Activated CD8-positive, alpha-beta T cell treated with anti-CD3 and anti-CD28 coated beads for 36 hours (primary cell): ENCODE measurements around the gene CDKN3. TPM values are rescaled to one million over a fixed set of nuclear protein-coding genes. Genes with fewer than 3 reads are reported as not detected.
"Not testable (repeated sequence)": the region's sequence is repeated elsewhere in the genome, so short reads cannot be mapped to it uniquely, and the experiment has no call there.

Experiments used
- ATAC-seq: fragments of 200-7000 bp; cut with Tn5 transposase; one replicate; pipeline ENCODE4 v1.10.0; 2021; ENCODE audit warnings: mild to moderate bottlenecking, moderate library complexity
- CTCF ChIA-PET: fragments of 350-600 bp; sonication (Branson Sonifier 250); formaldehyde crosslinking; loops from one replicate; lab custom pipeline; 2021; ENCODE audit warnings: antibody characterized with exemption; lab: Charles Lee
- POLR2A ChIA-PET: fragments of 350-600 bp; sonication (Branson Sonifier 250); formaldehyde crosslinking; loops from one replicate; lab custom pipeline; 2021; ENCODE audit warnings: antibody characterized with exemption; lab: Charles Lee
- DNase-seq: peaks from one replicate; pipeline ENCODE4 v3.0.0-alpha.2; 2020
- H3K27ac Mint-ChIP-seq: one replicate; pipeline ENCODE4 v1.8.0; 2021; ENCODE audit warnings: mild to moderate bottlenecking, mixed read lengths
- H3K27me3 Mint-ChIP-seq: one replicate; pipeline ENCODE4 v1.8.0; 2021; ENCODE audit warnings: mixed read lengths
- H3K36me3 Mint-ChIP-seq: one replicate; pipeline ENCODE4 v1.8.0; 2021; ENCODE audit warnings: low read depth, mixed read lengths
- H3K4me1 Mint-ChIP-seq: one replicate; pipeline ENCODE4 v1.8.0; 2021; ENCODE audit warnings: low read depth, mixed read lengths
- H3K4me3 Mint-ChIP-seq: one replicate; pipeline ENCODE4 v1.8.0; 2021; ENCODE audit warnings: mild to moderate bottlenecking, moderate library complexity, mixed read lengths
- H3K9me3 Mint-ChIP-seq: one replicate; pipeline ENCODE4 v1.8.0; 2021; ENCODE audit warnings: mixed read lengths
- CTCF ChIP-seq: fragments of 200-600 bp; IDR thresholded peaks from one replicate; pipeline ENCODE4 v1.8.0; 2022; ENCODE audit warnings: antibody characterized with exemption, mild to moderate bottlenecking
- intact Hi-C: fragments of 100-400 bp; cut with micrococcal nuclease; formaldehyde crosslinking; loops from one replicate; pipeline ENCODE4 v1.10.0; 2022
- total RNA-seq, 2 experiments: library from RNA; stranded (reverse); gene quantifications; one replicate each; pipeline ENCODE4 v1.2.3, GENCODE V29; 2021

CDKN3 gene
- total RNA-seq, 2 experiments from 2014 or later = 88.0 to 92.7 TPM

DNA sequence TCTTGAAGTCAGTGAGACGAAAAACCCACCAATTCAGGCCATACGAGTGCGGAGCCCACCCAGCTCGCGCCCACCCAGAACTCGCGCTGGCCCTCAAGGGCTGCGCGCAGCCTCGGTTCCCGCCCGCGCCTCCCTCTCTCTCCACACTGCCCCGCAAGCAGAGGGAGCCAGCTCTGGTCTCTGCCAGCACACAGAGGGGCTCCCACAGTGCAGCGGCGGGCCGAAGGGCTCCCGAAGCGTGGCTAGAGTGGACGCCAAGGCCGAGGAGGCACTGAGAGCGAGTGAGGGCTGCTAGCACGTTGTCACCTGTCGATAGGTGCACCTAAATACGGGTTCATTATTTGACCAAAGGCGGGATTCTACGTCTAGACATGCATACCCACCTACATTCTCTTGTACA, 2.2 kb upstream of the CDKN3 start:
- no peak for TF ChIP-seq CTCF
- POLR2A ChIA-PET = no interaction called here
- H3K9me3 Mint-ChIP-seq = no peaks in the 10 kb centered on the region

GRCh38 chr14:54395284-54395683, 1.5 kb upstream of the CDKN3 start:
- POLR2A ChIA-PET = no interaction called here
- Mint-ChIP-seq H3K4me1 (peaks cover 17% of the 10 kb centered on the region), H3K27me3 (peaks cover 2% of the 10 kb centered on the region), H3K9me3 (no peaks in the 10 kb centered on the region), H3K27ac (no peak overlapping the region), H3K4me3 (no peak overlapping the region), H3K36me3 (peaks cover 7% of the 10 kb centered on the region)
- no peak for TF ChIP-seq CTCF
- intact Hi-C loops = loop anchor here (5.0 kb wide), 1 partner anchor 47 kb away; the partner anchor contains the start of gene CNIH1
- CTCF ChIA-PET = interaction anchor here (0.7 to 1.9 kb wide), 3 partner anchors 28 to 47 kb away, joined by 3 to 4 read pairs (median 3); no protein-coding TSS in a partner anchor
- DNase-seq = no peak
- ATAC-seq = no peak

More for the DNA sequence above, 2.2 kb upstream of the CDKN3 start:
- ATAC-seq = no peak
- peaks cover 2% of the 10 kb centered on the region for H3K27me3 Mint-ChIP-seq
- CTCF ChIA-PET = interaction anchor here (0.7 to 1.9 kb wide), 2 partner anchors 27 to 47 kb away, joined by 3 to 4 read pairs; no protein-coding TSS in a partner anchor
- no peak overlapping the region for H3K27ac Mint-ChIP-seq
- H3K36me3 Mint-ChIP-seq = peaks cover 7% of the 10 kb centered on the region
- no peak for DNase-seq
- peaks cover 17% of the 10 kb centered on the region for H3K4me1 Mint-ChIP-seq
- no peak overlapping the region for H3K4me3 Mint-ChIP-seq
- intact Hi-C loops = no loop called here

DNA sequence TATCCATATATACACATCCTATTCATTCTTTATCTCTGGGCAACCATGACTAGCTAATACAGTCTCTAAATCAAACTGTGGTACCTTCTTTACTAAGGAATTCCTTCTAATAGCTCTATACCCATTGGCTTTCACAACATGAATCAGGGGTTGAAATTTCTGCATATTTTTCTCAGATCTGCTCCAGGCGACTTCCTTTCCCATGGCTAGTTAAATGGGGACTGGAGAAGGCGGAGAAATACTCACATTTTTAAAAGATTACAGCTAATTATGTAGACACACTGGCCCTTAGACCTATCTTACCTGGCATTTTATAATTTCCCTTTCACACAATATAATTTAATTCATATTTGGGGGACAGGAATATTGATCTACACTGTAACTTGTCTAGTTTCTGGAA, 1.1 kb upstream of the CDKN3 start:
- Mint-ChIP-seq H3K27ac (no peak overlapping the region), H3K4me1 (peaks cover 17% of the 10 kb centered on the region), H3K27me3 (no peaks in the 10 kb centered on the region), H3K9me3 (no peaks in the 10 kb centered on the region), H3K36me3 (peaks cover 8% of the 10 kb centered on the region), H3K4me3 (no peak overlapping the region)
- TF ChIP-seq CTCF = no peak
- no peak for ATAC-seq
- POLR2A ChIA-PET = no interaction called here
- no peak for DNase-seq
- intact Hi-C loops = loop anchor here (5.0 kb wide), 1 partner anchor 47 kb away; the partner anchor contains the start of gene CNIH1
- CTCF ChIA-PET = interaction anchor here (0.9 kb wide), 1 partner anchor 39 kb away, joined by 3 read pairs; no protein-coding TSS in a partner anchor

DNA sequence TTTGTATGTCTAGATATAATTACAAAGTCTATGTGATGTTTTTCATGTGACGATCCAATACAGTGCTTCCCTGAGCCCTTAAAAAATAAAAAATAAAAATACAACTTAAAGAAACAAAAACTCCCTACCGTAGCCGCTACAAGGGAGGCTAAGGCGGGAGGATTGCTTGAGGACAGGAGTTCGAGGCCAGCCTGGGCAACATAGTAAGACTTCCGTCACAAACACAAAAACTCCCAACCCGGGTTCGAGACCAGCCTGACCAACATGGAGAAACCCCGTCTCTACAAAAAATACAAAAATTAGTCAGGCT, 669 bp upstream of the CDKN3 start:
- H3K4me1 Mint-ChIP-seq = peaks cover 17% of the 10 kb centered on the region
- DNase-seq = no peak
- CTCF ChIA-PET = interaction anchor here (0.9 to 1.4 kb wide), 3 partner anchors 29 to 48 kb away, joined by 3 read pairs; no protein-coding TSS in a partner anchor
- H3K9me3 Mint-ChIP-seq = no peaks in the 10 kb centered on the region
- peak overlapping the region; percentile 91 for H3K4me3 Mint-ChIP-seq
- H3K27me3 Mint-ChIP-seq = no peaks in the 10 kb centered on the region
- intact Hi-C loops = loop anchor here (5.0 kb wide), 1 partner anchor 46 kb away; the partner anchor contains the start of gene CNIH1
- peaks cover 8% of the 10 kb centered on the region for H3K36me3 Mint-ChIP-seq
- TF ChIP-seq CTCF = no peak
- POLR2A ChIA-PET = interaction anchor here (1.2 kb wide), 1 partner anchor 113 kb away, joined by 3 read pairs; no protein-coding TSS in a partner anchor
- H3K27ac Mint-ChIP-seq = peak overlapping the region; percentile 80
- no peak for ATAC-seq

DNA sequence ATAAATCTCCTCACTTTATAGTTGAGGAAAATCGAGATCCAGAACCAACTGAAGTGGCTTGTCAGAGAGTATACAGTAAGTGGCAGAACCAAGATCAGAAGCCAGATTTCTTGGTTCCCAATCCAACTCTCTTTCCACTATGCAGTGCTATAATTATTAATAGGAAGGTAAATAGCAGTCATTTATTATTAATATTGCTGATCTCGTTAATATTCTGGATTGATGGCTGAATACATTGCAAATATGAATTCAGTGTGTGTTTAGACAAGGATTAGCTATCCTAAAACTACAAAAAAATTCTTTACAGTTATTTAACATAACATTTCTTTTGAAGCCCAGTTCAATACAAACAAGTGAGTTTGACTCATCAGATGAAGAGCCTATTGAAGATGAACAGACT, 2.8 kb downstream of the CDKN3 start:
- intact Hi-C loops = loop anchor here (5.0 kb wide), 1 partner anchor 43 kb away; the partner anchor contains the start of gene CNIH1
- DNase-seq (no peak), ATAC-seq (no peak)
- Mint-ChIP-seq H3K4me1 (peaks cover 17% of the 10 kb centered on the region), H3K27ac (no peak overlapping the region), H3K9me3 (no peaks in the 10 kb centered on the region), H3K27me3 (no peaks in the 10 kb centered on the region), H3K36me3 (peaks cover 38% of the 10 kb centered on the region), H3K4me3 (no peak overlapping the region)
- TF ChIP-seq CTCF = no peak
- POLR2A ChIA-PET = no interaction called here
- CTCF ChIA-PET = no interaction called here

DNA sequence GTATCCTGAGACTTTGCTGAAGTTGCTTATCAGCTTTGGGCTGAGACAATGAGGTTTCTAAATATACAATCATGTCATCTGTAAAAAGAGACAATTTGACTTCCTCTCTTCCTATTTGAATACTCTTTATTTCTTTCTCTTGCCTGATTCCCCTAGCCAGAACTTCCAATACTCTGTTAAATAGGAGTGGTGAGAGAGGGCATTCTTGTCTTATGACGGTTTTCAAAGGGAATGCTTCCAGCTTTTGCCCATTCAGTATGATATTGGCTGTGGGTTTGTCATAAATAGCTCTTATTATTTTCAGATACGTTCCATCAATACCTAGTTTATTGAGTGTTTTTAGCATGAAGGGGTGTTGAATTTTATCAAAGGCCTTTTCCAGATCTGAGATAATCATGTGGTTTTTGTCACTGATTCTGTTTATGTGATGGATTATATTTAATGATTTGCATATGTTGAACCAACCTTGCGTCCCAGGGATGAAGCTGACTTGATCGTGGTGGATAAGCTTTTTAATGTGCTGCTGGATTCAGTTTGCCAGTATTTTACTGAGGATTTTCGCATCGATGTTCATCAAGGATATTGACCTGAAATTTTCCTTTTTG, 6.7 kb downstream of the CDKN3 start:
- ATAC-seq, H3K4me3 Mint-ChIP-seq, DNase-seq, H3K4me1 Mint-ChIP-seq, H3K27me3 Mint-ChIP-seq, POLR2A ChIA-PET, H3K27ac Mint-ChIP-seq, intact Hi-C loops, H3K9me3 Mint-ChIP-seq, CTCF ChIA-PET: not testable (repeated sequence)
- H3K36me3 Mint-ChIP-seq = peaks cover 66% of the 10 kb centered on the region
